Effector memory CD4-positive, alpha-beta T cell (primary cell): ENCODE measurements around the gene DLX4.

ENCODE experiments used
- DNase-seq, 3 donors: peaks; one replicate each; pipeline ENCODE4 v3.0.0-alpha.2; 2020
- H3K27ac ChIP-seq: 2 replicates; pipeline ENCODE4 v1.7.0; 2013; ENCODE audit warnings: mild to moderate bottlenecking, low read length, moderate library complexity; ENCODE audit not compliant: insufficient read depth, poor library complexity, severe bottlenecking
- H3K27me3 ChIP-seq: replicated peaks from 2 replicates; pipeline ENCODE4 v1.7.0; 2013; ENCODE audit warnings: mild to moderate bottlenecking, low read length; ENCODE audit not compliant: insufficient read depth, control insufficient read depth, poor library complexity, severe bottlenecking
- H3K36me3 ChIP-seq: 2 replicates; pipeline ENCODE4 v1.7.0; 2013; ENCODE audit warnings: mild to moderate bottlenecking, low read length, moderate library complexity; ENCODE audit not compliant: control insufficient read depth, insufficient read depth
- H3K4me1 ChIP-seq: 2 replicates; pipeline ENCODE4 v1.7.0; 2013; ENCODE audit warnings: low read length, mild to moderate bottlenecking; ENCODE audit not compliant: control insufficient read depth, insufficient read depth, poor library complexity, severe bottlenecking
- H3K4me3 ChIP-seq: 2 replicates; pipeline ENCODE4 v1.7.0; 2013; ENCODE audit warnings: low read length, low read depth, mild to moderate bottlenecking; ENCODE audit not compliant: insufficient read depth, poor library complexity, severe bottlenecking
- H3K9me3 ChIP-seq: 2 replicates; pipeline ENCODE4 v1.7.0; 2013; ENCODE audit warnings: mild to moderate bottlenecking, low read length, moderate library complexity; ENCODE audit not compliant: control insufficient read depth

DLX4 gene

GRCh38 chr17:49986396-49987289 lies 17.7 kb downstream of the DLX4 start:
- H3K9me3 ChIP-seq: no peaks in the 10 kb centered on the region
- H3K27me3 ChIP-seq: peaks cover 16% of the 10 kb centered on the region
- no peaks in the 10 kb centered on the region for H3K4me1 ChIP-seq
- H3K27ac ChIP-seq: no peak overlapping the region
- H3K36me3 ChIP-seq: no peaks in the 10 kb centered on the region
- DNase-seq: no peak
- no peak overlapping the region for H3K4me3 ChIP-seq

- no peak for DNase-seq
- H3K4me1 ChIP-seq: no peaks in the 10 kb centered on the region
- H3K36me3 ChIP-seq: no peaks in the 10 kb centered on the region
- no peaks in the 10 kb centered on the region for H3K9me3 ChIP-seq
- no peak overlapping the region for H3K27ac ChIP-seq
- H3K27me3 ChIP-seq: peaks cover 16% of the 10 kb centered on the region
- H3K4me3 ChIP-seq: no peak overlapping the region
Measured at GRCh38 chr17:49987290-49987585, 18.2 kb downstream of the DLX4 start.

- Histone ChIP-seq H3K36me3 (no peaks in the 10 kb centered on the region), H3K4me3 (no peak overlapping the region), H3K27me3 (peaks cover 20% of the 10 kb centered on the region), H3K9me3 (no peaks in the 10 kb centered on the region), H3K27ac (no peak overlapping the region), H3K4me1 (peaks cover under 1% of the 10 kb centered on the region)
- DNase-seq: no peak
Measured at GRCh38 chr17:49987681-49988441, 18.9 kb downstream of the DLX4 start.

- Histone ChIP-seq H3K9me3 (no peaks in the 10 kb centered on the region), H3K4me3 (no peak overlapping the region), H3K27me3 (peaks cover 30% of the 10 kb centered on the region), H3K4me1 (peaks cover 13% of the 10 kb centered on the region), H3K27ac (no peak overlapping the region), H3K36me3 (no peaks in the 10 kb centered on the region)
- DNase-seq: no peak
Measured at GRCh38 chr17:49989518-49989880, 20.5 kb downstream of the DLX4 start.

GRCh38 chr17:49990331-49990730 lies 21.3 kb downstream of the DLX4 start:
- peaks cover 36% of the 10 kb centered on the region for H3K27me3 ChIP-seq
- H3K9me3 ChIP-seq: no peaks in the 10 kb centered on the region
- H3K27ac ChIP-seq: no peak overlapping the region
- no peak overlapping the region for H3K4me3 ChIP-seq
- H3K4me1 ChIP-seq: peaks cover 20% of the 10 kb centered on the region
- no peak for DNase-seq
- no peaks in the 10 kb centered on the region for H3K36me3 ChIP-seq

- Histone ChIP-seq H3K27me3 (peaks cover 42% of the 10 kb centered on the region), H3K4me3 (no peak overlapping the region), H3K4me1 (peaks cover 21% of the 10 kb centered on the region), H3K9me3 (no peaks in the 10 kb centered on the region), H3K36me3 (no peaks in the 10 kb centered on the region), H3K27ac (no peak overlapping the region)
- no peak for DNase-seq
Measured at GRCh38 chr17:49990921-49991320, 21.9 kb downstream of the DLX4 start.

GRCh38 chr17:49991409-49991808 lies 22.4 kb downstream of the DLX4 start:
- Histone ChIP-seq H3K4me1 (peaks cover 21% of the 10 kb centered on the region), H3K36me3 (no peaks in the 10 kb centered on the region), H3K4me3 (no peak overlapping the region), H3K9me3 (no peaks in the 10 kb centered on the region), H3K27ac (no peak overlapping the region), H3K27me3 (peaks cover 47% of the 10 kb centered on the region)
- DNase-seq: no peak

GRCh38 chr17:49992191-49992932 lies 23.4 kb downstream of the DLX4 start:
- no peak overlapping the region for H3K27ac ChIP-seq
- no peaks in the 10 kb centered on the region for H3K9me3 ChIP-seq
- peaks cover 47% of the 10 kb centered on the region for H3K27me3 ChIP-seq
- no peak overlapping the region for H3K4me3 ChIP-seq
- H3K4me1 ChIP-seq: peaks cover 29% of the 10 kb centered on the region
- DNase-seq: no peak
- no peaks in the 10 kb centered on the region for H3K36me3 ChIP-seq

- Histone ChIP-seq H3K9me3 (no peaks in the 10 kb centered on the region), H3K4me1 (peaks cover 29% of the 10 kb centered on the region), H3K4me3 (peak overlapping the region; percentile 53), H3K27me3 (peaks cover 47% of the 10 kb centered on the region), H3K36me3 (no peaks in the 10 kb centered on the region), H3K27ac (no peak overlapping the region)
- no peak for DNase-seq
Measured at GRCh38 chr17:49992933-49993422, 24.0 kb downstream of the DLX4 start.
